ENCODE results near the gene UNC13A.

Gene UNC13A

DNA sequence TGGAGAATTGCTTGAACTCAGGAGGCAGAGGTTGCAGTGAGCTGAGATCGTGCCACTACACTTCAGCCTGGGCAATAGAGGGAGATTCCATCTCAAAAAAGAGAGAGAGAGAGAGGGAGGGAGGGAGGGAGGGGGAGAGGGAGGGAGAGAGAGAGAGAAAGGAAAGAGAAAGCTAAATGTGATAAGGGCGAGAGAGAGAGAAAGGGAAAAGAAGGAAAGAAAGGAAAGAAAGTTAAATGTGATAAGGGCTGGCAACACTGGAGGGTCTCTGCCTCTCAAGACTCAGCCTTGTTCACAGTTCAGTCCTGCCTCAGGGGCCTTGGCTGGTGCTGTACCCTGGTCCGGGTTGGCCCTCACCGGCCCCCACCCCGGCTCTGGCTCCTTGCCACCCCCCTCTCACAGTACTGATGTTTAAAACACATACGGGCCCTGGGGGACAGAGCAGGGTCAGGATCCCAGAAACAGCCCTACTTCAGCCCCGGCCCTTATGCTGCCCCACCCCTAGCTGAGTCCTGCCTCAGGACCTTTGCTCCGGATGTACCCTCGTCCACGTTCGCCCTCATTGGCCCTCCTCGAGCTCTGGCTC is 34.6 kb upstream of the UNC13A start:
- Histone ChIP-seq H3K27me3 (no peaks in the 10 kb centered on the region), H3K36me3 (peaks cover 55% of the 10 kb centered on the region), H3K9me3 (no peaks in the 10 kb centered on the region), H3K27ac (peak overlapping the region; percentile 77), H3K4me1 (ENCODE audit: control insufficient read depth in 1 of 2, insufficient read depth in 1 of 2, low read depth in 1 of 2, low read length in 1 of 2) (peaks cover 42 to 46% of the 10 kb centered on the region in 2 experiments), H3K4me3 (ENCODE audit: low read depth in 1 of 2, low read length in 1 of 2) (no peak overlapping the region)
- TF ChIP-seq, protein P1, sequence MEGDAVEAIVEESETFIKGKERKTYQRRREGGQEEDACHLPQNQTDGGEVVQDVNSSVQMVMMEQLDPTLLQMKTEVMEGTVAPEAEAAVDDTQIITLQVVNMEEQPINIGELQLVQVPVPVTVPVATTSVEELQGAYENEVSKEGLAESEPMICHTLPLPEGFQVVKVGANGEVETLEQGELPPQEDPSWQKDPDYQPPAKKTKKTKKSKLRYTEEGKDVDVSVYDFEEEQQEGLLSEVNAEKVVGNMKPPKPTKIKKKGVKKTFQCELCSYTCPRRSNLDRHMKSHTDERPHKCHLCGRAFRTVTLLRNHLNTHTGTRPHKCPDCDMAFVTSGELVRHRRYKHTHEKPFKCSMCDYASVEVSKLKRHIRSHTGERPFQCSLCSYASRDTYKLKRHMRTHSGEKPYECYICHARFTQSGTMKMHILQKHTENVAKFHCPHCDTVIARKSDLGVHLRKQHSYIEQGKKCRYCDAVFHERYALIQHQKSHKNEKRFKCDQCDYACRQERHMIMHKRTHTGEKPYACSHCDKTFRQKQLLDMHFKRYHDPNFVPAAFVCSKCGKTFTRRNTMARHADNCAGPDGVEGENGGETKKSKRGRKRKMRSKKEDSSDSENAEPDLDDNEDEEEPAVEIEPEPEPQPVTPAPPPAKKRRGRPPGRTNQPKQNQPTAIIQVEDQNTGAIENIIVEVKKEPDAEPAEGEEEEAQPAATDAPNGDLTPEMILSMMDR (IDR thresholded peaks at IDR 0.05) = no peak

DNA sequence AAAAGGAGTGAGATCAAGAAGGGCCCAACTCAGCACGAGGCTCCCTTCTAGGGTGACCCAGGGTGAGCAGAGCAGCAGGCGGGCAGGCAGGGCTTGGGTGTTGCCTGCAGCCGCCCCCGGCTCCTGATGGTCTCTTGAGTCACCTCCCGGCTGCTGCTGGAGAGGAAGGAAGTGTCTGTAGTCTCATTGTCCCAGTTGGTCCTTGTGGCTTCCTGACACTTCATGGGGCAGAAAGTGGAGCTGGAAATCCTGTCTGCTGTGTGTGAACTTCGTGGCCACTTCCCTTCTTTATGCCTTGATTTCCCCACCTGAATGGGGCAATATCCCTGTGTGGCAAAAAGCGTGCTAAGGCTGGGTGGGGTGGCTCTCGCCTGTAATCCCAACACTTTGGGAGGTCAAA is 33.7 kb upstream of the UNC13A start:
- Histone ChIP-seq H3K36me3 (peaks cover 46% of the 10 kb centered on the region), H3K27ac (peak overlapping the region; percentile 77), H3K4me1 (ENCODE audit: control insufficient read depth in 1 of 2, insufficient read depth in 1 of 2, low read depth in 1 of 2, low read length in 1 of 2) (peaks cover 52 to 55% of the 10 kb centered on the region in 2 experiments), H3K27me3 (no peaks in the 10 kb centered on the region), H3K9me3 (no peaks in the 10 kb centered on the region), H3K4me3 (ENCODE audit: low read depth in 1 of 2, low read length in 1 of 2) (peak overlapping the region; percentile 80 to 83)
- TF ChIP-seq, protein P1 (IDR thresholded peaks at IDR 0.05) = no peak

DNA sequence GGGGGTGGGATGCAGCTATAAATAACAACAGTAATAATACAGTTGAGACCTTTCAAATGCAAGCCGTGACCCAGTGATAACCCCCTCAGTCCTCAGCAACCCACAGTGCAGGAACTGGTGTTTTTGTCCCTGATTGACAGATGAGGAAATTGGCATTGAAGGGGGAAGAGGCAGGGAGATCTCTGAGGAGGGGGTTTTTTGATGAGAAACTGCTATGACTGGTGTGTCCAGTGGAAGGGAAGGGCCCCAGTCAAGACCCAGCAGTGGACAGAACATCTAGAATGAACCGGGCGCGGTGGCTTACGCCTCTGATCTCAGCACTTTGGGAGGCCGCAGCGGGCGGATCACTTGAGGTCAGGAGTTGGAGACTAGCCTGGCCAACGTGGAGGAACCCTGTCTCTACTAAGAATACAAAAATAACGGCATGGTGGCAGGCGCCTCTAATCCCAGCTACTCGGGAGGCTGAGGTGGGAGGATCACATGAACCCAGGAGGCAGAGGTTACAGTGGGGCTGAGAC is 33.0 kb upstream of the UNC13A start:
- H3K4me1 ChIP-seq (ENCODE audit: control insufficient read depth in 1 of 2, insufficient read depth in 1 of 2, low read depth in 1 of 2, low read length in 1 of 2) = peaks cover 58 to 60% of the 10 kb centered on the region in 2 experiments
- no peaks in the 10 kb centered on the region for H3K27me3 ChIP-seq
- peak overlapping the region; percentile 80 to 83 for H3K4me3 ChIP-seq (ENCODE audit: low read depth in 1 of 2, low read length in 1 of 2)
- TF ChIP-seq, protein P1 (IDR thresholded peaks at IDR 0.05) = no peak
- H3K27ac ChIP-seq = peak overlapping the region; percentile 77
- no peaks in the 10 kb centered on the region for H3K9me3 ChIP-seq
- H3K36me3 ChIP-seq = peaks cover 39% of the 10 kb centered on the region

DNA sequence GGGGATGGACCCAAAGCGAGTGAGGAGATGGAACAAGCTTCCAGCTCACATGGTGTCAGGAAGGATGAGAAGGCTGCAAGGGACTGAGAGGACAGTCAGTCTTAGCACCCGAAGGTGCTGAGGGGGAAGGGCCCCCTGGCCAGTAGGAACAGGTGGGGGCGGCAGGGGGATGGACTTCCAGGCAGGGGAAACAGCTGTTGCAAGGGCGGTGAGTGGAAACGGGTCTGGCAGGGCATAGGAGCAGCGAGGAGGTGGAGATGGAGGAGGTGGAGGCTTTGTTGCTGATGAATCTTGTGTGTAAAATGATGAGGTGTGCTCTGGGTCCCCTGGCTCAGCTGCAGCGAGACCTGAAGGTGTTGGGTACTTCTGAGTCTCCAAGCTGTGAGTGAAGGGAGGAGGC is 32.3 kb upstream of the UNC13A start:
- H3K27ac ChIP-seq = peak overlapping the region; percentile 77
- no peaks in the 10 kb centered on the region for H3K9me3 ChIP-seq
- H3K36me3 ChIP-seq = peaks cover 32% of the 10 kb centered on the region
- peaks cover 59 to 60% of the 10 kb centered on the region in 2 experiments for H3K4me1 ChIP-seq (ENCODE audit: control insufficient read depth in 1 of 2, insufficient read depth in 1 of 2, low read depth in 1 of 2, low read length in 1 of 2)
- no peaks in the 10 kb centered on the region for H3K27me3 ChIP-seq
- H3K4me3 ChIP-seq (ENCODE audit: low read depth in 1 of 2, low read length in 1 of 2) = peak overlapping the region; percentile 80 to 83
- TF ChIP-seq, protein P1 (IDR thresholded peaks at IDR 0.05) = no peak

DNA sequence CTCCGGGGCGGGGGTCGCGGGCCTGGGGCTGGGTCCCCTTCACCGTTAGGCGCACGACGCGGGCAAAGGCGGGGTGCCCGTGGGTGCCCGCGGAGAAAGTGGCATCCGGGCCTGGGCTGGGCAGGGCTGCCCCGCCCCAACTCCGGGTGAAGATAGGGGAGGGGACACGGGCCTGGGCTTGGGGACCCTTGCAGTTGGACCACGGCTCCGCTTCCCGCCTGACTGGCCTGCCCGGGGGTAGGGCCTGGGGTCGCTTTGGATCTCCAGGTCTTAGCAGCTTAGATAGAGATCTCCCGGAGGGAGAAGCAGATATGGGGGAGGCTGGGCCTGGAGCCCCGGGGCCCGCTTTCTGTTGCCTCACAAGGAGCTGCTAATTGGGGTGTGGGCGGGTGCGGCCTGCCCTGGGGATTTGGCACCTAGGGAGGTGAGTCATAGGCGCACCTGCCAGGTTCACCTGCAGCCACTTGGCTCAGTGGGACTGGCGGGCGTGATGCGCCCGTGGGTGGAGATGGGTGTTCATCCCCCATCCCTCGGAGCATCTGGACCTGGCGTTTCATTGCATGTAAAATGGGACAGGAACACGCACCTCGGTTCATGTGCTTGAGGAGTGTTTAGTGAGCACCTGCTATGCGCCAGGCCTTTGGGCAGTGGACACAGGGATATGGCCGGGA is 31.7 kb upstream of the UNC13A start:
- TF ChIP-seq, protein P1 (IDR thresholded peaks at IDR 0.05) = no peak
- H3K27me3 ChIP-seq = no peaks in the 10 kb centered on the region
- H3K9me3 ChIP-seq = no peaks in the 10 kb centered on the region
- peak overlapping the region; percentile 77 for H3K27ac ChIP-seq
- H3K4me3 ChIP-seq (ENCODE audit: low read depth in 1 of 2, low read length in 1 of 2) = peak overlapping the region; percentile 80 to 83
- peaks cover 59 to 60% of the 10 kb centered on the region in 2 experiments for H3K4me1 ChIP-seq (ENCODE audit: control insufficient read depth in 1 of 2, insufficient read depth in 1 of 2, low read depth in 1 of 2, low read length in 1 of 2)
- H3K36me3 ChIP-seq = peaks cover 26% of the 10 kb centered on the region
